Body of pancreas (tissue), 4 donors: ENCODE results near the gene CACNA2D3. TPM values are rescaled to one million over a fixed set of nuclear protein-coding genes. Genes with fewer than 3 reads are reported as not detected.

Experiments used
- ATAC-seq: fragments of 150-250 bp; one replicate; pipeline ENCODE4 v1.9.1; 2016
- DNase-seq, 4 donors: peaks; one replicate each; pipeline ENCODE4 v3.0.0-alpha.2; 2019
- H3K27ac ChIP-seq, 4 donors: fragments of 200-600 bp; sonication (generic); 1 replicate in 3 of 4; 2 replicates in 1 of 4; pipeline versions ENCODE4 v1.5.1 to v1.6.1; 2016 to 2019; ENCODE audit warnings: mild to moderate bottlenecking in 1 of 4, mixed read lengths in 1 of 4, moderate library complexity in 1 of 4
- H3K27me3 ChIP-seq, 2 donors: fragments of 200-600 bp; sonication (generic); one replicate each; pipeline ENCODE4 v1.6.0; 2016; ENCODE audit warnings: mild to moderate bottlenecking in 1 of 2
- H3K36me3 ChIP-seq, 2 donors: fragments of 200-600 bp; sonication (generic); replicated peaks in 1 of 2; 2 replicates each; pipeline ENCODE4 v1.5.1; 2016; ENCODE audit warnings: low read depth in 2 of 2; ENCODE audit not compliant: insufficient read depth in 1 of 2
- H3K4me1 ChIP-seq: fragments of 200-600 bp; sonication (generic); one replicate; pipeline ENCODE4 v1.6.0; 2016
- H3K4me3 ChIP-seq, 2 donors: fragments of 200-600 bp; sonication (generic); 1 replicate in 1 of 2; 2 replicates in 1 of 2; pipeline ENCODE4 v1.5.1; 2016 to 2019
- H3K9me3 ChIP-seq, 3 donors: fragments of 200-600 bp; sonication (generic); 1 replicate in 2 of 3; 2 replicates in 1 of 3; pipeline ENCODE4 v1.5.1; 2016
- POLR2A ChIP-seq, 3 donors: fragments of 450-650 bp; IDR thresholded peaks; one replicate each; pipeline ENCODE4 v1.6.1; 2016; ENCODE audit warnings: antibody characterized with exemption in 3 of 3, mild to moderate bottlenecking in 2 of 3
- WGBS, 2 donors: methylation state at CpG; one replicate each; pipeline ENCODE4 v1.1.5; 2017; 5-methylcytosine and 5-hydroxymethylcytosine counted together
- intact Hi-C: fragments of 100-400 bp; cut with DNase I; formaldehyde crosslinking; loops from one replicate; pipeline ENCODE4 v1.15.1; 2023
- total RNA-seq, 2 donors: library from RNA; depleted of rRNA; stranded (reverse); fragments of >200 nt; gene quantifications; one replicate each; pipeline ENCODE4 v1.1.0, GENCODE V29; 2016
- TF ChIP-seq, protein P1 (sequence below), 7 experiments: fragments of 450-650 bp in 4 of 7; fragments of 200-600 bp in 3 of 7; sonication (generic) in 3 of 7; IDR thresholded peaks; one replicate each; pipeline ENCODE4 v1.5.1; 2016 to 2019; ENCODE audit warnings: antibody characterized with exemption in 7 of 7

The CACNA2D3 gene
- total RNA-seq, 2 donors from 2014 or later: not detected

DNA sequence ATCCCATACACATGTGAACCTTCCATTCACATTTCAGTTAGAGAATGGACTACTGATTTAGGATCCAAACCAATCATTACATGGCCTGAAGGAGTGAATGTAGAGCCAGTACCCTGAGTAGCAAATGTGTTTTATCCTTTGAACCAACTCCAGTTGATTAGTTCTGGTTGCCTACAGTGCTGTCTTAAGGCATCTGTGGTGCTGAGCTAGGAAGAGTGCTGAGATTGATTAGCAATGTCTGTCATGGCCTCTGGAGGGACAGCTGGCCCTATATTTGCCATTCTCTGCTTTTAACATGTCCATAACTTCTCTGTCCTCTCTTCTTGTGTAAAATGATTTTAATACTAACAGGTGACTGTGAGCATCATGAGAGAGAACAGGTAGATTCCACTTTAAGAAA, 794.4 kb downstream of the CACNA2D3 start:
- no peak for ATAC-seq
- H3K4me1 ChIP-seq: no peaks in the 10 kb centered on the region
- no peak overlapping the region for H3K27ac ChIP-seq
- no peak for DNase-seq
- H3K27me3 ChIP-seq: no peaks in the 10 kb centered on the region
- no peaks in the 10 kb centered on the region for H3K9me3 ChIP-seq
- TF ChIP-seq, protein P1, sequence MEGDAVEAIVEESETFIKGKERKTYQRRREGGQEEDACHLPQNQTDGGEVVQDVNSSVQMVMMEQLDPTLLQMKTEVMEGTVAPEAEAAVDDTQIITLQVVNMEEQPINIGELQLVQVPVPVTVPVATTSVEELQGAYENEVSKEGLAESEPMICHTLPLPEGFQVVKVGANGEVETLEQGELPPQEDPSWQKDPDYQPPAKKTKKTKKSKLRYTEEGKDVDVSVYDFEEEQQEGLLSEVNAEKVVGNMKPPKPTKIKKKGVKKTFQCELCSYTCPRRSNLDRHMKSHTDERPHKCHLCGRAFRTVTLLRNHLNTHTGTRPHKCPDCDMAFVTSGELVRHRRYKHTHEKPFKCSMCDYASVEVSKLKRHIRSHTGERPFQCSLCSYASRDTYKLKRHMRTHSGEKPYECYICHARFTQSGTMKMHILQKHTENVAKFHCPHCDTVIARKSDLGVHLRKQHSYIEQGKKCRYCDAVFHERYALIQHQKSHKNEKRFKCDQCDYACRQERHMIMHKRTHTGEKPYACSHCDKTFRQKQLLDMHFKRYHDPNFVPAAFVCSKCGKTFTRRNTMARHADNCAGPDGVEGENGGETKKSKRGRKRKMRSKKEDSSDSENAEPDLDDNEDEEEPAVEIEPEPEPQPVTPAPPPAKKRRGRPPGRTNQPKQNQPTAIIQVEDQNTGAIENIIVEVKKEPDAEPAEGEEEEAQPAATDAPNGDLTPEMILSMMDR (IDR thresholded peaks at IDR 0.05): no peak
- no peak for TF ChIP-seq POLR2A (IDR thresholded peaks at IDR 0.05)
- intact Hi-C loops: no loop called here
- H3K36me3 ChIP-seq: no peaks in the 10 kb centered on the region
- no peak overlapping the region for H3K4me3 ChIP-seq

DNA sequence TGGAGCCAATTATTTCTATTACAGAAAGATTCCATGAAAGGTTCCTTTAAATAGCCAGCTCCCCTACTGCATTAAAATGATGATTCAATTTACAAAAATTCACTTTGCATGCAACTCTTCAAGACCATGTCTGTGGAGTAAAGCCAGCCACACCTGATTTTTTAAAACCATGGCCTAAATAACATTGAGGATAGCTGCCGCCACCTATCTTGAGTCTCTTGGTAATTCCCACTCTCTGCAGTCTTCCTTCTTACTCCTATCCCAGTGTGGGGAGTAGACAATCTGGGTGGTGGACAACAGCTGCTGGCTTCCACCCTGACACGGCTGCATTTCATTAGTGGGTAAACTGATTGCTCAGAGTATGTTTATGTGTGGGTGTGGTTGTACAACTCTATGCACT, 794.8 kb downstream of the CACNA2D3 start:
- H3K36me3 ChIP-seq: no peaks in the 10 kb centered on the region
- no peak overlapping the region for H3K4me3 ChIP-seq
- no peaks in the 10 kb centered on the region for H3K27me3 ChIP-seq
- no peaks in the 10 kb centered on the region for H3K4me1 ChIP-seq
- WGBS, 2 donors: 89 to 97% methylated on average over 2 of the region's 2 CpGs
- no peaks in the 10 kb centered on the region for H3K9me3 ChIP-seq
- DNase-seq (no peak), ATAC-seq (no peak)
- H3K27ac ChIP-seq: no peak overlapping the region
- TF ChIP-seq, protein P1 (IDR thresholded peaks at IDR 0.05): no peak
- TF ChIP-seq POLR2A (IDR thresholded peaks at IDR 0.05): no peak
- intact Hi-C loops: no loop called here

DNA sequence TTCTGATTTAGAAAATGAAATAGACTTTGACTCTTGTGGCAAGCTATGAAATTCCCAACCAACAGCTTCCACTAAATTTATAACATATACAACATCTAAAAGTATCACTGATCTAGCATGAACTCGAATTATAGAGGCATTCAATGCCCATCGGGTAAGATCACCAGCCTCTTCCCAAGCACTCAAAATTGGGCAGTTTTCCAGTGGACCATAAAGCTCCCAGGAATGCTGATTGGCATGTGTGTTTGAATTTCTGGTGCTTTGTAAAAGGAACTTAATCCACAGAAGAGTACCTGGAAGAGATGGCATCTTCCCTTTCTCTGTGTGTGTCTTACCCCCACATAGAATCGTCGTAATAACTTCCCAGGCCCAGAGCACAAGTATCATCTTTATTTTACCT, 795.5 kb downstream of the CACNA2D3 start:
- Histone ChIP-seq H3K9me3 (no peaks in the 10 kb centered on the region), H3K27ac (no peak overlapping the region), H3K27me3 (no peaks in the 10 kb centered on the region), H3K4me1 (no peaks in the 10 kb centered on the region), H3K36me3 (no peaks in the 10 kb centered on the region), H3K4me3 (no peak overlapping the region)
- ATAC-seq (no peak), DNase-seq (no peak)
- WGBS, 2 donors: 68 to 86% methylated on average over 4 of the region's 4 CpGs
- no peak for TF ChIP-seq POLR2A (IDR thresholded peaks at IDR 0.05)
- TF ChIP-seq, protein P1 (IDR thresholded peaks at IDR 0.05): no peak
- intact Hi-C loops: no loop called here

DNA sequence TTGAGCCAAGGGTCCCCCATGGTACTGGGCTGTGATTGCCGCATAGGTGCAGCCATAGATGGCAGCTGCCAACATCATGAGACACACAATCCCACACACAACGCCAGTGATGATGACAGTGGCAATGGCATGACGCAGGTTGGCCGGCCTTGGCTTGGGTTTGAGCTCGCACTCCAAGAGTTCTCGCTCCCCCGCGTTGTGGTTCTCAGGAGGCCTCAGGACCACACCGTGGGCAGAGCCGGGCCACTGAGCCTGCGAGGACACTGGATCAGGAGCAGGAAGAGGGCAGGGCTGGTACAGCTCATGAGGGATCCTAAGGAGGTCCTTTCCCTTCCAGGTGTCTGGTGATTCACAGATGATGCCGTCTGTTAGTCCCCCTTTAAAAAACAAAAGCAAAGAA, 796.2 kb downstream of the CACNA2D3 start:
- no peak for ATAC-seq
- DNase-seq: no peak
- H3K27ac ChIP-seq: no peak overlapping the region
- no peaks in the 10 kb centered on the region for H3K27me3 ChIP-seq
- H3K36me3 ChIP-seq: no peaks in the 10 kb centered on the region
- 84 to 94% methylated on average over 8 to 12 of the region's 12 CpGs for WGBS, 2 donors
- no peak overlapping the region for H3K4me3 ChIP-seq
- TF ChIP-seq, protein P1 (IDR thresholded peaks at IDR 0.05): no peak
- no peak for TF ChIP-seq POLR2A (IDR thresholded peaks at IDR 0.05)
- H3K9me3 ChIP-seq: no peaks in the 10 kb centered on the region
- intact Hi-C loops: no loop called here
- H3K4me1 ChIP-seq: no peaks in the 10 kb centered on the region

DNA sequence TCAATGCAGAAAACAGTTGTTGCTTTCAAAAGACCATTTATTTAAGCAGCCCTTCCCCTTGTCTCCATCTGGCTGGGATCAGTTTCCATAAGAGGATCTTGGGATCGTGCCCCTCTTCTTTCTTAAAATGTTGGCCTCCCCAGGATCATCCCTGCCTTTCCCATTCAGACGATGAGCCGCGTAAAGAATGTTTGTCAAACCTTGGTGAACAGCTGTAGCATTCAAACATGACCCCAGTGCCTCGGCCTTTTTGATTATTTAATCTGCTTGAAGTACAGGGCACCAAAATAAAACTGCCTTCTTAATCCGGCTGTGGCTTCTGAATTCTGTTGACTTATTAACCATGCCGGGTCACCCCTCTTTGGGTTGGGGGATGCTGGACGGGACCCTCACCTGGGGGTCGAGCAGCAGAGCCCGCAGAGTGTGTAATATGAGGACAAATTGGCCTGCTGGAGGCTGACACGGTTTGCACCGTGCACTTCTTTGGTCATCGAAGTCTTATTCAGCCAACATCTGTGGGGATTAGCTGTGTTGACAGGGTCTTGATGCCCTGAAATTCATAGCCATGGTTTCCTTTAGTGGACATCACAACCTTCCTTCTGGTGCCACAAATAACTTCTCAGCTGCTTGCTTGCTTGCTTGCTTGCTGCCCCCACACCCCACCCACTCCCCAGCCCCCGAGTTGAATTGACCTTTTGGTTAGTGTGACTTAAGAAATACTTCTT, 805.9 kb downstream of the CACNA2D3 start, which contains the start of gene LRTM1:
Gene LRTM1, minus strand, starts transcription at position 14 of the 725 bp plus-strand sequence. CDS start 148 bp downstream, outside the sequence.
- Histone ChIP-seq H3K9me3 (no peaks in the 10 kb centered on the region), H3K4me3 (no peak within 1 kb of the TSS), H3K36me3 (no peaks in the 10 kb centered on the region), H3K27me3 (no peaks in the 10 kb centered on the region), H3K27ac (no peak within 1 kb of the TSS), H3K4me1 (no peaks in the 10 kb centered on the region)
- ATAC-seq (no peak), DNase-seq (no peak)
- intact Hi-C loops: no loop called here
- WGBS, 2 donors: 65 to 68% methylated on average over 11 to 14 of the region's 14 CpGs
- TF ChIP-seq, protein P1 (IDR thresholded peaks at IDR 0.05): no peak
- TF ChIP-seq POLR2A (IDR thresholded peaks at IDR 0.05): no peak
